GM12878 (cell line): Measurements from ENCODE around the gene MIA3. TPM values are rescaled to one million over a fixed set of nuclear protein-coding genes. Genes with fewer than 3 reads are reported as not detected.

Source experiments
- BMI1 ChIP-seq: fragments of 450-650 bp; IDR thresholded peaks from 2 replicates; pipeline ENCODE4 v1.6.1; 2016; ENCODE audit warnings: mild to moderate bottlenecking, moderate library complexity, borderline replicate concordance
- GATAD2B ChIP-seq: fragments of 450-650 bp; conservative IDR thresholded peaks from 2 replicates; pipeline ENCODE4 v1.6.1; 2017; ENCODE audit warnings: low read depth, mild to moderate bottlenecking, moderate library complexity
- HDAC2 ChIP-seq: fragments of 200-600 bp; sonication (generic); IDR thresholded peaks from 2 replicates; pipeline ENCODE4 v1.6.1; 2017
- IRF3 ChIP-seq: fragments of 450-650 bp; IDR thresholded peaks from 2 replicates; pipeline ENCODE4 v1.6.1; 2014; ENCODE audit warnings: mild to moderate bottlenecking
- JUND ChIP-seq: IDR thresholded peaks from 2 replicates; pipeline ENCODE4 v1.6.1; 2012; ENCODE audit warnings: low read depth, mild to moderate bottlenecking, low read length, improper control_type of control experiment, moderate library complexity
- KDM1A ChIP-seq: fragments of 200-600 bp; sonication (generic); IDR thresholded peaks from 2 replicates; pipeline ENCODE4 v1.6.1; 2016; ENCODE audit warnings: borderline replicate concordance
- MTA2 ChIP-seq: fragments of 450-650 bp; IDR thresholded peaks from 2 replicates; pipeline ENCODE4 v1.6.1; 2016; ENCODE audit warnings: low read depth, mild to moderate bottlenecking, moderate library complexity
- MTA3 ChIP-seq: IDR thresholded peaks from 2 replicates; pipeline ENCODE4 v1.6.1; 2012; ENCODE audit warnings: low read length, inconsistent platforms, borderline replicate concordance
- MYC ChIP-seq: IDR thresholded peaks from 2 replicates; pipeline ENCODE4 v1.6.1; 2011; ENCODE audit warnings: mild to moderate bottlenecking, low read length, moderate library complexity, inconsistent platforms; ENCODE audit not compliant: insufficient read depth, insufficient replicate concordance, insufficient read length, severe bottlenecking
- NFYA ChIP-seq: IDR thresholded peaks from 2 replicates; pipeline ENCODE4 v1.6.1; 2011; ENCODE audit warnings: low read depth, mild to moderate bottlenecking, low read length, improper control_type of control experiment, borderline replicate concordance
- PAX8 ChIP-seq: fragments of 450-650 bp; IDR thresholded peaks from 2 replicates; pipeline ENCODE4 v1.6.1; 2017; ENCODE audit warnings: mild to moderate bottlenecking, moderate library complexity
- RAD51 ChIP-seq: fragments of 450-650 bp; IDR thresholded peaks from 2 replicates; pipeline ENCODE4 v1.6.1; 2016; ENCODE audit warnings: moderate library complexity, mild to moderate bottlenecking, inconsistent platforms
- SPI1 ChIP-seq: IDR thresholded peaks from 2 replicates; pipeline ENCODE4 v1.6.1; 2011; ENCODE audit warnings: low read depth, mild to moderate bottlenecking, low read length, moderate library complexity, borderline replicate concordance; ENCODE audit not compliant: insufficient read depth
- ZBTB4 ChIP-seq: fragments of 450-650 bp; formaldehyde crosslinking; IDR thresholded peaks from 2 replicates; pipeline ENCODE4 v1.4.0; 2022; ENCODE audit warnings: mild to moderate bottlenecking, moderate library complexity
- ZNF207 ChIP-seq: fragments of 450-650 bp; IDR thresholded peaks from 2 replicates; pipeline ENCODE4 v1.6.1; 2014; ENCODE audit warnings: antibody characterized with exemption, mild to moderate bottlenecking, borderline replicate concordance
- ZNF274 ChIP-seq: IDR thresholded peaks from one replicate; pipeline ENCODE4 v1.8.0; 2011; ENCODE audit not compliant: insufficient read length, insufficient read depth
- ZNF384 ChIP-seq: IDR thresholded peaks from 2 replicates; pipeline ENCODE4 v1.6.1; 2012; ENCODE audit warnings: low read depth, mild to moderate bottlenecking, low read length, improper control_type of control experiment, borderline replicate concordance
- polyA plus RNA-seq, 11 experiments: library from polyadenylated mRNA; depleted of rRNA in 4 of 11; unstranded in 6 of 11; stranded (reverse) in 5 of 11; fragments of >200 nt; fragmentation: Nextera tagmentation in 4 of 11; fragmentation: Illumina TruSeq in 1 of 11; extraction: Ambion mirVana in 4 of 11; extraction: Trizol in 1 of 11; gene quantifications; 1 replicate in 1 of 11; 2 replicates in 10 of 11; pipeline versions ENCODE4 v1.2.1 to v1.2.3, GENCODE V29; 2011 to 2016; ENCODE audit warnings: inconsistent platforms in 2 of 11, missing spikeins in 2 of 11, low read depth in 1 of 11
- total RNA-seq, 4 experiments: library from RNA; depleted of rRNA in 3 of 4; stranded (reverse); fragments of >200 nt in 3 of 4; fragmentation: Illumina TruSeq in 1 of 4; extraction: Trizol in 1 of 4; gene quantifications; 2 replicates each; pipeline versions ENCODE4 v1.2.1 to v1.2.3, GENCODE V29; 2013 to 2021
- TF ChIP-seq, protein P1 (sequence below): IDR thresholded peaks from 2 replicates; pipeline ENCODE4 v1.6.1; 2012; ENCODE audit warnings: low read length, inconsistent platforms
- TF ChIP-seq, protein P2 (sequence below): fragments of 450-650 bp; IDR thresholded peaks from 2 replicates; pipeline ENCODE4 v1.6.1; 2018; ENCODE audit warnings: mild to moderate bottlenecking, low read depth, moderate library complexity; ENCODE audit not compliant: partially characterized antibody

MIA3 gene
- total and polyA plus RNA-seq, 10 of the 15 experiments (the other 5 are each of a cell fraction or from before 2014, with no cell fraction given), result 12.9 to 50.8 (median 30.3) TPM

- no peak for TF ChIP-seq ZBTB4 (CRISPR knock-in tag)
- TF ChIP-seq MTA3, result no peak
- peak; percentile 67 for TF ChIP-seq RAD51
- no peak for TF ChIP-seq PAX8
- no peak for TF ChIP-seq MYC
- no peak for TF ChIP-seq IRF3
- peak; percentile 55; the same call in 1 of the 2 replicates for TF ChIP-seq BMI1
- TF ChIP-seq ZNF384, result no peak
- no peak for TF ChIP-seq SPI1
- TF ChIP-seq JUND, result no peak
- no peak for TF ChIP-seq HDAC2
- no peak for TF ChIP-seq ZNF274
- TF ChIP-seq KDM1A, result no peak
- 0 out of 2 replicates have a peak, but pooled peaks have one; percentile 32 for TF ChIP-seq GATAD2B
- TF ChIP-seq, protein P1, sequence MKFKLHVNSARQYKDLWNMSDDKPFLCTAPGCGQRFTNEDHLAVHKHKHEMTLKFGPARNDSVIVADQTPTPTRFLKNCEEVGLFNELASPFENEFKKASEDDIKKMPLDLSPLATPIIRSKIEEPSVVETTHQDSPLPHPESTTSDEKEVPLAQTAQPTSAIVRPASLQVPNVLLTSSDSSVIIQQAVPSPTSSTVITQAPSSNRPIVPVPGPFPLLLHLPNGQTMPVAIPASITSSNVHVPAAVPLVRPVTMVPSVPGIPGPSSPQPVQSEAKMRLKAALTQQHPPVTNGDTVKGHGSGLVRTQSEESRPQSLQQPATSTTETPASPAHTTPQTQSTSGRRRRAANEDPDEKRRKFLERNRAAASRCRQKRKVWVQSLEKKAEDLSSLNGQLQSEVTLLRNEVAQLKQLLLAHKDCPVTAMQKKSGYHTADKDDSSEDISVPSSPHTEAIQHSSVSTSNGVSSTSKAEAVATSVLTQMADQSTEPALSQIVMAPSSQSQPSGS, result no peak
- TF ChIP-seq NFYA, result no peak
- peak; percentile 78 for TF ChIP-seq MTA2
- TF ChIP-seq ZNF207, result no peak
- TF ChIP-seq, protein P2, sequence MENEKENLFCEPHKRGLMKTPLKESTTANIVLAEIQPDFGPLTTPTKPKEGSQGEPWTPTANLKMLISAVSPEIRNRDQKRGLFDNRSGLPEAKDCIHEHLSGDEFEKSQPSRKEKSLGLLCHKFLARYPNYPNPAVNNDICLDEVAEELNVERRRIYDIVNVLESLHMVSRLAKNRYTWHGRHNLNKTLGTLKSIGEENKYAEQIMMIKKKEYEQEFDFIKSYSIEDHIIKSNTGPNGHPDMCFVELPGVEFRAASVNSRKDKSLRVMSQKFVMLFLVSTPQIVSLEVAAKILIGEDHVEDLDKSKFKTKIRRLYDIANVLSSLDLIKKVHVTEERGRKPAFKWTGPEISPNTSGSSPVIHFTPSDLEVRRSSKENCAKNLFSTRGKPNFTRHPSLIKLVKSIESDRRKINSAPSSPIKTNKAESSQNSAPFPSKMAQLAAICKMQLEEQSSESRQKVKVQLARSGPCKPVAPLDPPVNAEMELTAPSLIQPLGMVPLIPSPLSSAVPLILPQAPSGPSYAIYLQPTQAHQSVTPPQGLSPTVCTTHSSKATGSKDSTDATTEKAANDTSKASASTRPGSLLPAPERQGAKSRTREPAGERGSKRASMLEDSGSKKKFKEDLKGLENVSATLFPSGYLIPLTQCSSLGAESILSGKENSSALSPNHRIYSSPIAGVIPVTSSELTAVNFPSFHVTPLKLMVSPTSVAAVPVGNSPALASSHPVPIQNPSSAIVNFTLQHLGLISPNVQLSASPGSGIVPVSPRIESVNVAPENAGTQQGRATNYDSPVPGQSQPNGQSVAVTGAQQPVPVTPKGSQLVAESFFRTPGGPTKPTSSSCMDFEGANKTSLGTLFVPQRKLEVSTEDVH, result peak; percentile 67
These were observed 28.2 kb upstream of the MIA3 start, which contains the start of gene TAF1A (continued) for GRCh38 chr1:222589462-222590302.
